HCT116 (cell line): ENCODE data around the gene PDXK. TPM values are rescaled to one million over a fixed set of nuclear protein-coding genes. Genes with fewer than 3 reads are reported as not detected.

Experiments used
- ATAC-seq: fragments of 200-7000 bp; cut with Tn5 transposase; 2 replicates; pipeline ENCODE4 v1.9.1; 2020; ENCODE audit warnings: mild to moderate bottlenecking, moderate library complexity
- BruUV-seq: library from RNA; stranded (reverse); fragments of 400-500 nt; replicated peaks from 2 replicates; lab custom pipeline; 2021; lab: Mats Ljungman, UMichigan
- CTCF ChIA-PET: fragments of 300-600 bp; sonication (Branson Sonifier 250); formaldehyde crosslinking; loops from one replicate; lab custom pipeline; 2021; ENCODE audit warnings: antibody characterized with exemption; lab: Charles Lee
- POLR2A ChIA-PET: fragments of 300-600, 350-600 bp; sonication (Branson Sonifier 250); formaldehyde crosslinking; loops from one replicate; lab custom pipeline; 2021; ENCODE audit warnings: antibody characterized with exemption; lab: Charles Lee
- RAD21 ChIA-PET, 2 experiments: fragments of 300-600 bp; sonication (Branson Sonifier 250); formaldehyde crosslinking; loops; one replicate each; lab custom pipeline; 2023; ENCODE audit warnings: low total read pairs in 2 of 2; ENCODE audit not compliant: uncharacterized antibody in 2 of 2, unreplicated experiment in 2 of 2, low non-redundant PET in 1 of 2; lab: Charles Lee
- DNase-seq: peaks from one replicate; pipeline ENCODE4 v3.0.0-alpha.2; 2010; ENCODE audit warnings: low read depth, low spot score
- H2AFZ ChIP-seq: fragments of 200-600 bp; shearing (Covaris generic), sonication (generic); 2 replicates; pipeline ENCODE4 v1.6.1; 2017; ENCODE audit warnings: low read depth, mixed run types, mixed read lengths, antibody characterized with exemption, low read length; ENCODE audit not compliant: poor library complexity, severe bottlenecking
- H3K27ac ChIP-seq: 2 replicates; pipeline ENCODE4 v1.5.1; 2012; ENCODE audit warnings: low read depth, low read length
- H3K27me3 ChIP-seq: fragments of 200-600 bp; sonication (generic); 2 replicates; pipeline ENCODE4 v1.6.1; 2016; ENCODE audit warnings: mixed run types, low read length, mixed read lengths; ENCODE audit not compliant: insufficient read depth
- H3K36me3 ChIP-seq, 2 experiments: fragments of 200-500 bp in 1 of 2; fragments of 200-600 bp in 1 of 2; sonication (Bioruptor generic) in 1 of 2; sonication (generic) in 1 of 2; 2 replicates each; pipeline versions ENCODE4 v1.5.1 to v1.6.1; 2014 to 2016; ENCODE audit warnings: low read length in 2 of 2, inconsistent platforms in 1 of 2, mixed read lengths in 1 of 2, mixed run types in 1 of 2; ENCODE audit not compliant: insufficient read depth in 2 of 2, control insufficient read depth in 1 of 2
- H3K4me1 ChIP-seq, 2 experiments: fragments of 200-600 bp in 1 of 2; sonication (generic) in 1 of 2; 2 replicates each; pipeline versions ENCODE4 v1.5.1 to v1.6.1; 2012 to 2017; ENCODE audit warnings: low read length in 2 of 2, inconsistent platforms in 1 of 2, mild to moderate bottlenecking in 1 of 2, mixed read lengths in 1 of 2, mixed run types in 1 of 2, moderate library complexity in 1 of 2; ENCODE audit not compliant: insufficient read depth in 2 of 2, control insufficient read depth in 1 of 2
- H3K4me2 ChIP-seq: fragments of 200-600 bp; sonication (generic); 2 replicates; pipeline ENCODE4 v1.6.1; 2017; ENCODE audit warnings: mixed run types, low read length, mixed read lengths
- H3K4me3 ChIP-seq, 2 experiments: fragments of 200-600 bp in 1 of 2; sonication (generic) in 1 of 2; replicated peaks in 1 of 2; 2 replicates each; pipeline ENCODE4 v1.5.1; 2011 to 2016; ENCODE audit warnings: low read length in 2 of 2, control low read depth in 1 of 2, low read depth in 1 of 2, mild to moderate bottlenecking in 1 of 2, mixed read lengths in 1 of 2, mixed run types in 1 of 2
- H3K79me2 ChIP-seq: fragments of 200-600 bp; sonication (generic); 2 replicates; pipeline ENCODE4 v1.6.1; 2017; ENCODE audit warnings: mild to moderate bottlenecking, mixed run types, low read length, moderate library complexity, mixed read lengths; ENCODE audit not compliant: insufficient read depth
- H3K9ac ChIP-seq: fragments of 200-600 bp; sonication (generic); 2 replicates; pipeline ENCODE4 v1.6.1; 2016; ENCODE audit warnings: low read length, mixed read lengths
- H3K9me2 ChIP-seq: fragments of 200-600 bp; sonication (generic), shearing (Covaris generic); 2 replicates; pipeline ENCODE4 v1.6.1; 2017; ENCODE audit warnings: mixed run types, mild to moderate bottlenecking, moderate library complexity; ENCODE audit not compliant: insufficient read depth
- H3K9me3 ChIP-seq, 2 experiments: fragments of 200-500 bp in 1 of 2; fragments of 200-600 bp in 1 of 2; sonication (Bioruptor generic) in 1 of 2; sonication (generic) in 1 of 2; 2 replicates each; pipeline ENCODE4 v1.6.1; 2014 to 2017; ENCODE audit warnings: low read length in 2 of 2, mixed read lengths in 2 of 2, inconsistent platforms in 1 of 2, low read depth in 1 of 2, mild to moderate bottlenecking in 1 of 2, mixed run types in 1 of 2, moderate library complexity in 1 of 2; ENCODE audit not compliant: control insufficient read depth in 1 of 2, insufficient read depth in 1 of 2
- H4K20me1 ChIP-seq: fragments of 200-600 bp; sonication (generic), shearing (Covaris generic); 2 replicates; pipeline ENCODE4 v1.6.1; 2017; ENCODE audit warnings: mixed run types, mild to moderate bottlenecking, moderate library complexity; ENCODE audit not compliant: insufficient read depth
- CBX3 ChIP-seq: IDR thresholded peaks from 2 replicates; pipeline ENCODE4 v1.6.1; 2012; ENCODE audit warnings: low read depth
- CEBPB ChIP-seq: IDR thresholded peaks from 2 replicates; pipeline ENCODE4 v1.6.1; 2012; ENCODE audit warnings: low read depth
- CTCF ChIP-seq, 3 experiments: fragments of 200-600 bp in 1 of 3; sonication (generic) in 1 of 3; IDR thresholded peaks in 2 of 3; conservative IDR thresholded peaks in 1 of 3; 2 replicates each; pipeline ENCODE4 v1.5.1; 2012 to 2017; ENCODE audit warnings: low read depth in 2 of 3, low read length in 2 of 3, antibody characterized with exemption in 1 of 3, borderline replicate concordance in 1 of 3, control low read depth in 1 of 3, mild to moderate bottlenecking in 1 of 3, mixed read lengths in 1 of 3, mixed run types in 1 of 3, moderate library complexity in 1 of 3; ENCODE audit not compliant: insufficient read depth in 1 of 3
- EGR1 ChIP-seq: IDR thresholded peaks from 2 replicates; pipeline ENCODE4 v1.6.1; 2012; ENCODE audit warnings: low read depth
- EZH2 ChIP-seq: fragments of 200-600 bp; sonication (generic); IDR thresholded peaks from 2 replicates; pipeline ENCODE4 v1.6.1; 2017; ENCODE audit warnings: antibody characterized with exemption, mixed run types
- EZH2phosphoT487 ChIP-seq: fragments of 200-600 bp; IDR thresholded peaks from 2 replicates; pipeline ENCODE4 v1.6.1; 2018; ENCODE audit warnings: antibody characterized with exemption, borderline replicate concordance
- FOSL1 ChIP-seq: IDR thresholded peaks from 2 replicates; pipeline ENCODE4 v1.6.1; 2012; ENCODE audit warnings: low read depth
- JUND ChIP-seq: IDR thresholded peaks from 2 replicates; pipeline ENCODE4 v1.6.1; 2012
- MAX ChIP-seq: IDR thresholded peaks from 2 replicates; pipeline ENCODE4 v1.6.1; 2012
- POLR2A ChIP-seq: IDR thresholded peaks from 2 replicates; pipeline ENCODE4 v1.7.0; 2011; ENCODE audit warnings: borderline replicate concordance; ENCODE audit not compliant: insufficient read depth, insufficient read length; ENCODE audit errors: extremely low read depth
- POLR2AphosphoS5 ChIP-seq: IDR thresholded peaks from 2 replicates; pipeline ENCODE4 v1.6.1; 2011; ENCODE audit warnings: mild to moderate bottlenecking, low read depth, low read length, moderate library complexity
- RAD21 ChIP-seq: IDR thresholded peaks from 2 replicates; pipeline ENCODE4 v1.6.1; 2012; ENCODE audit warnings: low read depth, mild to moderate bottlenecking
- SIN3A ChIP-seq: IDR thresholded peaks from 2 replicates; pipeline ENCODE4 v1.6.1; 2012; ENCODE audit warnings: low read depth
- SRF ChIP-seq: IDR thresholded peaks from 2 replicates; pipeline ENCODE4 v1.6.1; 2012; ENCODE audit warnings: low read depth
- TCF7L2 ChIP-seq: IDR thresholded peaks from 2 replicates; pipeline ENCODE4 v1.7.0; 2011; ENCODE audit warnings: borderline replicate concordance, inconsistent platforms; ENCODE audit not compliant: insufficient read depth, insufficient read length; ENCODE audit errors: extremely low read depth
- YY1 ChIP-seq: IDR thresholded peaks from 2 replicates; pipeline ENCODE4 v1.6.1; 2011; ENCODE audit warnings: low read length, low read depth, moderate library complexity, mild to moderate bottlenecking; ENCODE audit not compliant: insufficient replicate concordance; ENCODE audit errors: extremely low read depth
- ZBTB33 ChIP-seq: IDR thresholded peaks from 2 replicates; pipeline ENCODE4 v1.6.1; 2011; ENCODE audit warnings: mild to moderate bottlenecking, low read length, moderate library complexity; ENCODE audit not compliant: insufficient replicate concordance; ENCODE audit errors: extremely low read depth
- ZFX ChIP-seq: fragments of 450-650 bp; IDR thresholded peaks from 2 replicates; pipeline ENCODE4 v1.6.1; 2017
- ZNF274 ChIP-seq: fragments of 200-500 bp; sonication (Bioruptor generic); IDR thresholded peaks from 2 replicates; pipeline ENCODE4 v1.6.1; 2014; ENCODE audit warnings: mild to moderate bottlenecking, low read depth, low read length, inconsistent platforms
- intact Hi-C: fragments of 100-400 bp; cut with micrococcal nuclease; formaldehyde crosslinking; loops from 2 replicates; pipeline ENCODE4 v1.10.0; 2022
- total RNA-seq: library from RNA; stranded (reverse); gene quantifications from one replicate; pipeline ENCODE4 v1.2.1, GENCODE V29; 2021; ENCODE audit not compliant: unreplicated experiment

PDXK gene
- total RNA-seq, 1 experiment from 2014 or later: 127 TPM

GRCh38 chr21:43755820-43756594 is 37.1 kb downstream of the PDXK start:
- Histone ChIP-seq H4K20me1 (no peaks in the 10 kb centered on the region), H3K79me2 (no peaks in the 10 kb centered on the region), H3K9me2 (no peaks in the 10 kb centered on the region), H3K9me3 (no peaks in the 10 kb centered on the region), H3K27me3 (no peaks in the 10 kb centered on the region), H3K4me1 (no peaks in the 10 kb centered on the region), H3K36me3 (peaks cover 24 to 64% of the 10 kb centered on the region in 2 experiments; a peak in 3 of 4 replicates), H3K4me3 (no peak overlapping the region), H3K9ac (no peak overlapping the region), H2AFZ (no peak overlapping the region), H3K27ac (no peak overlapping the region), H3K4me2 (no peak overlapping the region)
- TF ChIP-seq TCF7L2 (no peak), MAX (no peak), EZH2phosphoT487 (no peak), SRF (no peak), YY1 (no peak), EZH2 (no peak), ZBTB33 (no peak), ZNF274 (no peak), JUND (no peak), CTCF (IDR thresholded peaks at IDR 0.05 in 2 of 3, conservative IDR thresholded peaks at IDR 0.05 in 1 of 3; ENCODE audit: borderline replicate concordance in 1 of 3, insufficient read depth in 1 of 3, low read depth in 2 of 3, low read length in 2 of 3) (no peak), POLR2AphosphoS5 (no peak), CBX3 (no peak), ZFX (no peak), EGR1 (no peak), SIN3A (no peak), FOSL1 (no peak), POLR2A (no peak), RAD21 (no peak), CEBPB (no peak)
- intact Hi-C loops: no loop called here
- RAD21 ChIA-PET: no interaction called here
- CTCF ChIA-PET: no interaction called here
- POLR2A ChIA-PET: no interaction called here
- ATAC-seq (no peak), DNase-seq (no peak)
- BruUV-seq: no TSS peak
